Activated naive CD4-positive, alpha-beta T cell treated with anti-CD3 and anti-CD28 coated beads for 36 hours (primary cell): ENCODE data around the gene MMP17. TPM values are rescaled to one million over a fixed set of nuclear protein-coding genes. Genes with fewer than 3 reads are reported as not detected.

ENCODE experiments used
- CTCF ChIA-PET: fragments of 350-600 bp; sonication (Branson Sonifier 250); formaldehyde crosslinking; loops from one replicate; lab custom pipeline; 2021; ENCODE audit warnings: antibody characterized with exemption; lab: Charles Lee
- DNase-seq: peaks from one replicate; pipeline ENCODE4 v3.0.0-alpha.2; 2020
- H3K27ac Mint-ChIP-seq: one replicate; pipeline ENCODE4 v1.8.0; 2021; ENCODE audit warnings: mild to moderate bottlenecking, mixed read lengths
- H3K27me3 Mint-ChIP-seq: one replicate; pipeline ENCODE4 v1.8.0; 2021; ENCODE audit warnings: low read depth, mixed read lengths
- H3K36me3 Mint-ChIP-seq: one replicate; pipeline ENCODE4 v1.8.0; 2021; ENCODE audit warnings: low read depth, mixed read lengths
- H3K4me1 Mint-ChIP-seq: one replicate; pipeline ENCODE4 v1.8.0; 2021; ENCODE audit warnings: low read depth, mixed read lengths
- H3K4me3 Mint-ChIP-seq: one replicate; pipeline ENCODE4 v1.8.0; 2021; ENCODE audit warnings: mild to moderate bottlenecking, moderate library complexity, mixed read lengths
- H3K9me3 Mint-ChIP-seq: one replicate; pipeline ENCODE4 v1.8.0; 2021; ENCODE audit warnings: mixed read lengths
- intact Hi-C: fragments of 100-400 bp; cut with micrococcal nuclease; formaldehyde crosslinking; loops from one replicate; pipeline ENCODE4 v1.15.1; 2023
- total RNA-seq, 2 experiments: library from RNA; stranded (reverse); gene quantifications; one replicate each; pipeline ENCODE4 v1.2.3, GENCODE V29; 2021

The MMP17 gene
- total RNA-seq, 2 experiments from 2014 or later, result not detected

DNA sequence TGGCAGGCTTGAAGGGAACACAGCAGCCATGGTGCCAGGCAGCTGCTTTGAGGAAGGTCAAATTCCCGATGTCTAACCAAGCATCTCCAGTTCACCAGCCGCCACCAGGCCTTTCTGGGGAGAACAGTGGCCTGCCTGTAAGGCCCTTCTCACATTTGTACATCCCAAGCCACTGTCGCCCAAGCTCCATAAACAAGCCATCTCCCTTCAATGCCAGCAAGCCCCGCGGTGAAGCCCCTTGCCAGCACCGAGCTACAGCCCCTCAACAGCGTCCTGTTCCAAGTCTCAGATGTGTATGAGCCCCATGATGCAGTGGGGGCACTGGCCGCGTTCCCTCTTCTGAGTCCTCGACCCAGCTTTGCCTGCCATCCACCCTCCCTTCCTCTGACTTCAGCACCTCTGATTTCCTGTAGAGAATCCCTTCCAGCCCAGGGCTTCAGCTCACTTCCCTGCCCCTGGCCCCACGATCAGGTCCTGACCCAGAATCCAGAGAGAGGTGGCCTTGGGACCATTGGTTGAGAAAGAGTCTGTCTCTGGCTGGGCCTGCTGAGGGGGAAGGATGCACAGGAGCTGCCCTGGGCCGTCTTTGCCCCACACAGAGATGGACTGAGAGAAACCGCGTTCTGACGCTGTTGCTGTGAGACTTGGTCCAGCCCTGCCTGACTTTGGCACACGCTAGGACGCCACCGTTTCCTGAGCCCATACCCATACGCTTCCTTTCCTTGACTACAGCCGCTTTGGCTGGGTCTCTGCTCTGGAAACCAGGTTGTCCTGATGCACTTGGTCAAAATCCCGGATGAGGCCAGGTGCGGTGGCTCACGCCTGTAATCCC lies 1.9 kb upstream of the MMP17 start:
- Mint-ChIP-seq H3K4me3 (no peak overlapping the region), H3K36me3 (no peaks in the 10 kb centered on the region), H3K4me1 (peaks cover 14% of the 10 kb centered on the region), H3K9me3 (no peaks in the 10 kb centered on the region), H3K27ac (no peak overlapping the region), H3K27me3 (peaks cover 37% of the 10 kb centered on the region)
- DNase-seq, result no peak
- intact Hi-C loops, result no loop called here
- CTCF ChIA-PET, result interaction anchor here (1.0 kb wide), 1 partner anchor 71 kb away, joined by 3 read pairs; no protein-coding TSS in a partner anchor

DNA sequence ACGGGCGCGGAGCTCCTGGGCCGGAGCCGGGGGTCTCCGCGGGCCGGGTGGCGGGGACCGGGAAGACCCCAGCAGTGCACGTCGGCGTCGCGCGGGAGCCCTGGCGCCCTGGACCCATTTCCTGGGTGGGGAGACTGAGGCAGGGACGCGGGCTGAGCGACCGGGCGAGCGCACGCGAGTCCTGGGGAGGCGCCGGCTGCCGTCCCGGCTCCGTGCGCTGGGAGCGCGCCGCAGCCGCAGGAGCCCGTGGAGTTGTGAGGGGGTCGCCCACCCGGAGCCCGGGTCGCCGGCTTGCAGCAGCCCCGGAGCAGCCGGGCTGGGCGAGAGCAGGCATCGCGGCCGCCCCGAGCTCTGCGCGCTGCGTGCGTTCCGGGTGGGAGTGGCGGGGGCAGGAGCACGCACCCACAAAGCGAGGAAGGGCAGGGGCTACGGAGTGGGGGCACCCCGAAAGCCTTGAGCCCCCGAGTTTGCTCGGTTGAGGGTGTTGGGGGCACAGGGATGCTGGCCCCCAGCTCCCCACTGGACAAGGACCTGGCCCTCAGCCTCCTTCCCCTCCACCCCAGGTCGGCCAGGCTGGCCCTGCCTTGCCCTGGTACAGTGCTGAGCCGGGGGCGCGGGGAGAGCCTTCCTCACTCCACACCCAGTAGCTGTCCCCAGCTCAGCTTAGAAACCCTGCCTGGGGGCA lies 620 bp downstream of the MMP17 start:
- H3K4me3 Mint-ChIP-seq, result peak overlapping the region; percentile 45
- H3K4me1 Mint-ChIP-seq, result peaks cover 14% of the 10 kb centered on the region
- CTCF ChIA-PET, result interaction anchor here (0.8 kb wide), 1 partner anchor 75 kb away, joined by 3 read pairs; no protein-coding TSS in a partner anchor
- no peak overlapping the region for H3K27ac Mint-ChIP-seq
- H3K27me3 Mint-ChIP-seq, result peaks cover 47% of the 10 kb centered on the region
- no peaks in the 10 kb centered on the region for H3K36me3 Mint-ChIP-seq
- intact Hi-C loops, result no loop called here
- H3K9me3 Mint-ChIP-seq, result no peaks in the 10 kb centered on the region
- DNase-seq, result no peak

DNA sequence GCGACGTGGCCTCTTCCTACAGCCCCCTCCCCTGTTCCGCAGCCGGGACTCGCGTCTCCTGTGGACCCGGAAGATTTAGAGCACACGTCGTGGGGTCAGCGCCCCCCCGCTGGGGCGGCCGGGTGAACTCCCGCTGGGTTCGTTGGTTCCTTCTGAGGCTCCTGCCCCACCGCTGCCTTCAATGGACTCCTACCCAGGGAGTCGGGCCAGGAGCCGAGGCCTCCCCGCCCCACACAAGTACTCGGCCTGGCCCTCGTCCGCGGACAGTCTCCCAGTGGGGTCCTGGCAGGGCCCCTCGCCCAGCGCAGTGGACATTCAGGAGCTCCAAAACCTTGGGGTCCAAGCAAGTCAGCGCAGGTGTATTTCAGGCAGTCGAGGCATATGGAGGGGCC lies 1.2 kb downstream of the MMP17 start:
- CTCF ChIA-PET, result no interaction called here

DNA sequence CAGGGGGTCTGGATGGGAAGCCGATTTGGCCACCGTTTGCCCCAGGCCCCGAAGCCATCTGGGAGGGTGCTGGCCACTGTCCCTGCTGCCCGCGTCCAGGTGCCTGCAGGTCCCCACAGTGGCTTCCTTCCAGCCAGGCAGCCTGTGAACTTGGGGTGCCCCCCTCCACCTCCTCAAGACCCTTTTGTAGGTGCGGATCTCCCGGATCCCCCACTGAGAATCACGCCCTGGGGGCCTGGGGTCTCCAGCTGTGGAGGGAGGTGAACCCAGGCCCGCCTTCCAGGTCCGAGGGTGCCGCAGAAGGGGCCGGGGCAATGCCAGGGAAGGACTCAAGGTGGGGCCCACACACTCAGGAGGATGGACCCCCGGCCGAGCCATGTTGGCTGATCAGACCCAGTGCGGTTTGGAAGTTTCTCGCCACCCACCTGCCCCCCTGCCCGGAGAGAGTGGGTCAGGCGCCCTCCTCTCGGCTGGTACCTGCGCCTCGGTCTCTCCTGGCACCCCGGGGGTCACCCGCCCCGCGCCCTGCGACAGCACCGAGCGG lies 1.7 kb downstream of the MMP17 start:
- no peak overlapping the region for H3K27ac Mint-ChIP-seq
- intact Hi-C loops, result loop anchor here (1.0 to 2.0 kb wide), 5 partner anchors 65 to 725 kb away; partner anchors contain the start of genes EP400 and ULK1
- DNase-seq, result no peak
- no peak overlapping the region for H3K4me3 Mint-ChIP-seq
- H3K36me3 Mint-ChIP-seq, result no peaks in the 10 kb centered on the region
- H3K4me1 Mint-ChIP-seq, result peaks cover 14% of the 10 kb centered on the region
- no peaks in the 10 kb centered on the region for H3K9me3 Mint-ChIP-seq
- H3K27me3 Mint-ChIP-seq, result peaks cover 47% of the 10 kb centered on the region
- CTCF ChIA-PET, result interaction anchor here (1.5 kb wide), 1 partner anchor 21 kb away, joined by 4 read pairs; no protein-coding TSS in a partner anchor

More for the DNA sequence above, 1.2 kb downstream of the MMP17 start:
- no peak for DNase-seq
- Mint-ChIP-seq H3K4me3 (peak overlapping the region; percentile 45), H3K27me3 (peaks cover 47% of the 10 kb centered on the region), H3K9me3 (no peaks in the 10 kb centered on the region), H3K36me3 (no peaks in the 10 kb centered on the region), H3K4me1 (peaks cover 14% of the 10 kb centered on the region), H3K27ac (no peak overlapping the region)
- intact Hi-C loops, result no loop called here

DNA sequence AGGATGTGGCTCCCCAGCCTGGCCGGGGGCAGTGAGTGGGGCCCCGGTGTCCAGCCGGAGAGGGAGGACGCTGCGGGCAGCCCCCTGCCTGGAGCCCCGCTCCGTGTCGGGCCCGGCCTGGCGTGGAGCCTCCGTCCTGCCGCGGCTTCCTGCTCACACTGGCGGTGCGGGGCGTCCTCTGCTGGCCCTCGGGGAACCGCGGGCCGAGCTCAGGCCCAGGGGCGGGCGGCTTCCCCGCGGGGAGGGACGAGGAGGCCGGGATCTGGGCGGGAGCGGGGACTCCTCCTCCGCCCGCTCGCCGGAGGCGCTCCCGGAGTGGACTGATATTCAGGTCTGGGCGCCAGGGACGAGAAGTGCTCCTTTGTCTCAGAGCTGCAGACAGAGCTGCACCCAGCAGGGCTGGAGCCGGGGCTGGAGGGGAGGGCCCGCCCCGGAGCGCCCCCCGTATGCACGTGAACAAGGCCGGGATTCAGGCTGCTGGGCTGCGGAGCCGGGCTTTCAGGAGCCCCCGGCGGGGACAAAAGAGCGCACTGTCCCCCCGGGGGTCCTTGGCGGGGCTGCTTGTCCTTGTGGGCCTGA lies 2.2 kb downstream of the MMP17 start:
- intact Hi-C loops, result loop anchor here (1.0 to 2.0 kb wide), 5 partner anchors 64 to 726 kb away; partner anchors contain the start of genes EP400 and ULK1
- peak; percentile 65 for DNase-seq
- Mint-ChIP-seq H3K27ac (no peak overlapping the region), H3K4me3 (peak overlapping the region; percentile 43), H3K4me1 (peaks cover 14% of the 10 kb centered on the region), H3K36me3 (no peaks in the 10 kb centered on the region), H3K27me3 (peaks cover 44% of the 10 kb centered on the region), H3K9me3 (no peaks in the 10 kb centered on the region)
- CTCF ChIA-PET, result interaction anchor here (0.6 to 1.5 kb wide), 3 partner anchors 15 to 725 kb away, joined by 3 to 4 read pairs (median 3); no protein-coding TSS in a partner anchor

DNA sequence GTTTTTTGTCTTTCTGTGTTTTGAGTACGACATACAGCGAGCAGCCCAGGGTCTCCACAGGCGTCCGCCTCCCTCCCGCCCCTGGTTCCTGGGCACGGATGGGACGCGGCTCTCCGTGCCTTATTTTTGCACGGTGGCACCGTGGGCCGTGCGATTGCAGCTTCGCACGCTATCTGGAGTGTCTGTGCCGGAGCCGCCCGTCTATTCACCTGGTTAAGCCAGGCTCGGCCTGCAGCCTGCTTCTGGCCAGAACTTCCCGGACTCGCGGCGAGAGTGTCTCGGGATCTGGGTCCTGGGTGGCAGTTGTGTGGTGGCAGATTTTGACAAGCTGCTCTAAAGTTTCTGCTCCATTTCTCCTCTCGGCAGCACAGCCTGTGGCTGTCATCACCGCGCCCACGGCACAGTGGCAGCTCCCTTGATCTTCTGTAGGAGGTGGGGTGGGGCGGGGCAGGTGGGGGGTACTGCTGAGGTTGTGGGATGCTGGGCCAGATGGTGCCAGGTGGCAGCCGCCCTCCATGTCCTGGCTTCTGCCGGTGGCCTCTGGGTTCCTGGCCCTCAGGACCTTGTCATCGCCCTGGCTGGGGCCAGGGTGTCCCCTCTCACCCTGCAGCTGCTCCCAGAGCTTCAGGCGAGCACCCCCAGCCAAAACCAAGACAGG lies 2.9 kb downstream of the MMP17 start:
- CTCF ChIA-PET, result interaction anchor here (0.6 to 1.5 kb wide), 3 partner anchors 16 to 726 kb away, joined by 3 to 4 read pairs (median 3); no protein-coding TSS in a partner anchor
- no peaks in the 10 kb centered on the region for H3K9me3 Mint-ChIP-seq

DNA sequence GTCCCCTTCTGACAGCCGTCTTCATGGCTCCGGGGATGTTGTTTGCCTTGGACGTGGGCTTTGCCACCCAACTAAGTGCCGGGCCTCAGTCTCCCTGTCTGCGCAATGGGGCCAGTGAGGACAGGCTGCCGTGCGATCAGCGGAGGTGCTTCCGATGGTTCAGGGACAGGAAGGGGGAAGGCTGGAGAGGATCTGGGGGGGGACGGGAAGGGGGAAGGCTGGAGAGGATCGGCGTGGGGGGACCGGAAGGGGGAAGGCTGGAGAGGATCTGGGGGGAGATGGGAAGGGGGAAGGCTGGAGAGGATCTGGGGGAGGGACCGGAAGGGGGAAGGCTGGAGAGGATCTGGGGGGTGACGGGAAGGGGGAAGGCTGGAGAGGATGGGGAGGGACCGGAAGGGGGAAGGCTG lies 3.4 kb downstream of the MMP17 start:
- peaks cover 14% of the 10 kb centered on the region for H3K4me1 Mint-ChIP-seq
- peaks cover 32% of the 10 kb centered on the region for H3K27me3 Mint-ChIP-seq
- CTCF ChIA-PET, result no interaction called here
- intact Hi-C loops, result loop anchor here (2.0 kb wide), 3 partner anchors 63 to 727 kb away; partner anchors contain the start of genes EP400 and ULK1
- no peaks in the 10 kb centered on the region for H3K9me3 Mint-ChIP-seq
- no peak overlapping the region for H3K4me3 Mint-ChIP-seq
- H3K27ac Mint-ChIP-seq, result no peak overlapping the region
- DNase-seq, result no peak
- no peaks in the 10 kb centered on the region for H3K36me3 Mint-ChIP-seq

More for the DNA sequence above, 2.9 kb downstream of the MMP17 start:
- no peak for DNase-seq
- Mint-ChIP-seq H3K36me3 (no peaks in the 10 kb centered on the region), H3K27me3 (peaks cover 38% of the 10 kb centered on the region), H3K4me3 (peak overlapping the region; percentile 43), H3K4me1 (peaks cover 14% of the 10 kb centered on the region), H3K27ac (no peak overlapping the region)
- intact Hi-C loops, result loop anchor here (1.0 to 2.0 kb wide), 5 partner anchors 64 to 726 kb away; partner anchors contain the start of genes EP400 and ULK1

DNA sequence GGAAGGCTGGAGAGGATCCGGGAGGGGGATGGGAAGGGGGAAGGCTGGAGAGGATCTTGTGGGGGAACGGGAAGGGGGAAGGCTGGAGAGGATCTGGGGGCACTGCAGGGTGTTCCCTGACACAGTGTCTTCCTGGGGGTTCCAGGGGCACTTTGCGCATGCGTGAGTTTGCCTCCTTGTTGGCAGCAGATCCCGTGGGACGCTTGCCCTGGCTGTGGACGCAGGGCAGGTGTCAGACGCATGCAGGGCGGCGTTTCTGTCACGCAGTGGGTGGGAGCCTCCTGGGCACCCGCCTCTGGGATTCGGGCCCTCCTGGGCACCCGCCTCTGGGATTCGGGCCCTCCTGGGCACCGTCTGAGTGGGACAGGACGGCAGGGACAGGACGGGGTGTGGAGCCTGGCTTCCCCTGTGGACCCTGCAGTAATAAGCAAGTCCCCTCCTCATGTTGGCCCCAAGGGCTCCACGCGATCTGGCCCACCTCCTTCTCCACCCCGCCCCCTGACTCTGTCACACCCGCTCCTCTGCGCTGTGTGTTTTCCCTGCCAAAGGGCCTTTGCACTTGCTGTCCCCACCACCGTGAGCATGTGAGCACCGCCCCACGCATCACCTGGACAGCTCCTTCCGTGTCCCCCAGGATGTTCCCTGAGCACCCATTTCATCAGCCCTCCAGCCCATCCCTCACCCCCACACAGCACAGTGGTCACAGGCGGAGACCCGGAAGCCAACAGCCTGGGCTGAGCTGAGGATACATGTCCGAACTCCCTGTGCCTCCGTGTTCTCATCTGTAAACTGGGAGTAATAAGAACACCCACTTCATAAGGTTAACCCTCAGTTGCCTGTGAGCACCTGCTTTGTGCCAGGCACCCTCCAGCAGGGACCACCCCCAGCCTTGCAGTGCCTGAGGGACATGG lies 4.4 kb downstream of the MMP17 start:
- no peak for DNase-seq
- Mint-ChIP-seq H3K4me1 (peaks cover 12% of the 10 kb centered on the region), H3K9me3 (no peaks in the 10 kb centered on the region), H3K27me3 (peaks cover 24% of the 10 kb centered on the region), H3K4me3 (no peak overlapping the region), H3K27ac (no peak overlapping the region), H3K36me3 (no peaks in the 10 kb centered on the region)
- intact Hi-C loops, result no loop called here
- CTCF ChIA-PET, result no interaction called here

DNA sequence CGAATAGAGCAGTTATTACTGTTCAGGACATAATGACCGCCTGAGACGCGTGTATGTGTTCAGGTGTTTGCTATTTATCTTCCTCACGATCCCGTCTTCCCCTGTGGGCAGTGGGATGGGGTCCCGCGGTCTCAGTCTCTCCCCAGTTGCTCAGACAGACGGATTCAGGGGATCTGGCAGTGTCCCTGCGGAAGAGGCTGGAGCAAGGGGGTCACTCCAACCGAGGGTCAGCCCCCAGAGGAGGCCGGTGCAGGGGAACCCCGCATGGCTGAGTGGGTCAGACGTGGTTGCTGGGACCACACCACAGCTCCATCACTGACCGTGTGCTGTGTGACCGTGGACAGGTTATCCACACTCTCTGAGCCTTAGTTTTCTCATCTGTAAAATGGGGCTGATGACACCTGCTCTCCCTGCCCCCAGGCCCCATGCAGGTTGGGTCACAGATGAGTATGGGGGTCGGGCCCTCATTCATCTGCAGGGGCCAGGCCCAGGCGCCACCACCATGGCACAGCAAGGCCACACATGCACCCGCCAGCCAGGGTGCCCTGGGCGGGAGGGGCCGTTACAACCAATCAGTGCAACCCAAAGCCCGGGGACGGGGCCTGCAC lies 5.2 kb downstream of the MMP17 start:
- H3K9me3 Mint-ChIP-seq, result no peaks in the 10 kb centered on the region
- H3K27me3 Mint-ChIP-seq, result peaks cover 22% of the 10 kb centered on the region
- CTCF ChIA-PET, result no interaction called here
- intact Hi-C loops, result no loop called here
- no peak overlapping the region for H3K27ac Mint-ChIP-seq
- H3K36me3 Mint-ChIP-seq, result no peaks in the 10 kb centered on the region
- no peak for DNase-seq
- H3K4me3 Mint-ChIP-seq, result no peak overlapping the region
- peaks cover 10% of the 10 kb centered on the region for H3K4me1 Mint-ChIP-seq

DNA sequence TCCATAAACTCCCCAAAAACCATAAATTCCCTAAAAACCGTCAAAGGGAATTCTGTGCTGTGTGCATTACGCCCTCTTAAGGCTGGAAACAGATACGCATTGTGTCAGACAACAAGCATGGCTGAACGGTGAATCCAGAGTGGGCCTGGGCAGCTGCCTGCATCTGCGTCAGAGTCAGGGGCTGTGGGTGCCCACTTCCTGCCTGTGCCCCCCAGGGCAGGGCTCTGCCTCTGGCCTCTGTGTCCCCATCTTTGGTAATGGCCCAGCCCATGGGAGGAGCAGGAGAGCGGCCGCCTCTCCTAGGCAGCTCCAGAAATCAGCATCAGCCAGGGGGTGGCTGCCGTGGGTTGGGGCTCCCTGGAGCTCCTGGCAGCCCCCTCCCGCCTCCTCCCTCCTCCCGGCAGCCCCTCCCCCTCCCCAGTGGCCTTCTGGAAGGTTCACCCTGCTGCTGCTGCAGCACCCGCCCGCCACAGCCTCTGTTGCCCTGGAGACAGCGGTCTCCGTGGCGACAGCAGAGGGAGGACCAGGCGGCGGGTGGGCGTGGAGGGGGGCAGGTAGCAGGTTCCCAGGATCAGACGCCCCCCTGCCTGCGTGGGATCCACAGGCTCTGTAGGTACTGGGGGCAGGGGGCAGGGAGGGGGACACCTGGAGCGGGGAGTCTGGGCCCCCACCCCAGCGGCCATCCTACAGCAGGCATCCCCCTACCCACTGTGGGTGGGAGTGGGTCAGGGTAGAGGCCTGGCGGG lies 5.9 kb downstream of the MMP17 start:
- intact Hi-C loops, result no loop called here
- peaks cover 21% of the 10 kb centered on the region for H3K27me3 Mint-ChIP-seq
- H3K36me3 Mint-ChIP-seq, result no peaks in the 10 kb centered on the region
- CTCF ChIA-PET, result no interaction called here
- DNase-seq, result no peak
- H3K9me3 Mint-ChIP-seq, result no peaks in the 10 kb centered on the region
- no peak overlapping the region for H3K27ac Mint-ChIP-seq
- H3K4me3 Mint-ChIP-seq, result no peak overlapping the region
- H3K4me1 Mint-ChIP-seq, result peaks cover 10% of the 10 kb centered on the region
